ENCODE data around the gene HOXA13.

Gene HOXA13

GRCh38 chr7:27170426-27171324 lies 29.2 kb downstream of the HOXA13 start:
- DNase-seq (ENCODE audit: low spot score) = no peak

GRCh38 chr7:27169658-27170425 lies 30.0 kb downstream of the HOXA13 start:
- DNase-seq (ENCODE audit: low spot score) = peak; percentile 88

- DNase-seq (ENCODE audit: low spot score) = peak; percentile 86
Observed at GRCh38 chr7:27168265-27168947, 31.5 kb downstream of the HOXA13 start.

DNA sequence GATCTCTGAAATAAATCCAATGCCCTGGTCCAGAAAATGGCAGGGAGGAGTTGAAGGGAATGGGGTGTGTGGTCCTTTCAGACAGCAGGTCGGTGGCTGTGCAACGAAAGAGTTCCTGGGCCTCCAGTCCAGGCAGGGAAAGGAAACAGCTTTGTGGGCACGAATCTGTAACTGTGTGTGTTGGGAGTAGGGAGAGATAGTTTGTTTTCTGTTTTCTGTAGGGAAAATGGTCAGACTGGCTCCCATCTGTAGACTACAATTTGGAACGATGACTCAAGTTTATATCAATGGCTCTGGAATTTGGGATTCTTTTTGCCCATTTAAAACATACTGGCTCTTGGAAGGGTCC lies 32.0 kb downstream of the HOXA13 start:
- no peak for DNase-seq (ENCODE audit: low spot score)

- DNase-seq (ENCODE audit: low spot score) = no peak
Observed at GRCh38 chr7:27166531-27167505, 33.1 kb downstream of the HOXA13 start.

GRCh38 chr7:27165996-27166530 lies 33.8 kb downstream of the HOXA13 start:
- DNase-seq (ENCODE audit: low spot score) = no peak

DNA sequence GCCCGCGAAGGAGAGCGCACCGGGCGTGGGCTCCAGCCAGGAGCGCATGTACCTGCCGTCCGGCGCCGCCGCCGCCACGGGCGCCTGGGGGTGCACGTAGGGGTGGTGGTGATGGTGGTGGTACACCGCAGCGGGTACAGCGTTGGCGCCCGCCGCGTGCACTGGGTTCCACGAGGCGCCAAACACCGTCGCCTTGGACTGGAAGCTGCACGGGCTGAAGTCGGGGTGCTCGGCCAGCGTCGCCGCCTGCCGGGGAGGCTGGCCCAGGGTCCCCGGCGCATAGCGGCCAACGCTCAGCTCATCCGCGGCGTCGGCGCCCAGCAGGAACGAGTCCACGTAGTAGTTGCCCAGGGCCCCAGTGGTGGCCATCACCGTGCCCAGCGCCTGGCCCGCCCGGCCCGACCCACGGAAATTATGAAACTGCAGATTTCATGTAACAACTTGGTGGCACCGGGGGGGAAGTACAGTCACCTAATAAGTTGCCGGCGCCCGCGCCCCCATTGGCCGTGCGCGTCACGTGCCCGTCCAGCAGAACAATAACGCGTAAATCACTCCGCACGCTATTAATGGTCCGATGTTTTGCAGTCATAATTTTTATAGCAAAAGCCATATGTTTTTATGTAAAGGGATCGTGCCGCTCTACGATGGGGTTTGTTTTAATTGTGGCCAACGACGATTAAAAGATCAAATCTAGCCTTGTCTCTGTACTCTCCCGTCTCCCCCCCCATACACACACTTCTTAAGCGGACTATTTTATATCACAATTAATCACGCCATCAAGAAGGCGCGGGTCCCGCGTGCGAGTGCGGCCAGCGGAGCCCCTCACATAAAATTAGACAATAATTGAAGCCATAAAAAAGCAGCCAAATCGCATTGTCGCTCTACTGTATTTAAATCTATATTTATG lies 34.5 kb downstream of the HOXA13 start, which contains the start of gene HOXA9:
Gene HOXA9, minus strand, starts transcription at position 449 of the 907 bp plus-strand sequence. Its CDS starts 80 bp downstream, at position 369.
- DNase-seq (ENCODE audit: low spot score) = peak; percentile 91

DNA sequence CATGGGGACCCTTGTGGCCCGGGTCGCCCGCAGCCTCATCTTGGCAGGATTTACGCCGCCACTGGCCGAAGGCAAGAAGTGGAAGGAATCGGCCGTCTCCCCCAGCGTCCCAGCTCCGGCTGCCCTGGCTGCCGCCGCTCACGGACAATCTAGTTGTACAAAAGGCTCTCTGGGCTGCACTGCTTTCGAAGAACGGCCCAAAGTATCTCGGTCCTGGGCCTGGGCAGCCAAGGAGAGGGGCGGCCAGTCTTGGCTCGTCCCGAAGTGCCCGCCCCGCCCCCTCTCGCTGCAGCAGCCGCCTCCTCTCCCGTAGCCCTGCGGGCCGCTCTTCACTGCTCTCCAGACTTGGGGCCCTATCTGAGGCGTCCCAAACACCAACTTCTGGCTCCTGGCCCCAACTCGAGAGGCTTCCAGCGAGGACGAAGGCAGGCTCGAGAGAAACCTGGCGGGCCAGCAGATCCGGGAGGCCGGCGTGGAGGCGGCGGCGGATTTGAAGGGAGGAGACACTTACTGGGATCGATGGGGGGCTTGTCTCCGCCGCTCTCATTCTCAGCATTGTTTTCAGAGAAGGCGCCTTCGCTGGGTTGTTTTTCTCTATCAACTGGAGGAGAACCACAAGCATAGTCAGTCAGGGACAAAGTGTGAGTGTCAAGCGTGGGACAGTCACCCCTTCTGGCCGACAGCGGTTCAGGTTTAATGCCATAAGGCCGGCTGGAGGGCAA lies 35.4 kb downstream of the HOXA13 start:
- DNase-seq (ENCODE audit: low spot score) = no peak

- DNase-seq (ENCODE audit: low spot score) = no peak
Observed at GRCh38 chr7:27164045-27164366, 35.9 kb downstream of the HOXA13 start.

GRCh38 chr7:27163288-27164044 lies 36.4 kb downstream of the HOXA13 start:
- DNase-seq (ENCODE audit: low spot score) = no peak

- DNase-seq (ENCODE audit: low spot score) = no peak
Observed at GRCh38 chr7:27162561-27163287, 37.2 kb downstream of the HOXA13 start.

DNA sequence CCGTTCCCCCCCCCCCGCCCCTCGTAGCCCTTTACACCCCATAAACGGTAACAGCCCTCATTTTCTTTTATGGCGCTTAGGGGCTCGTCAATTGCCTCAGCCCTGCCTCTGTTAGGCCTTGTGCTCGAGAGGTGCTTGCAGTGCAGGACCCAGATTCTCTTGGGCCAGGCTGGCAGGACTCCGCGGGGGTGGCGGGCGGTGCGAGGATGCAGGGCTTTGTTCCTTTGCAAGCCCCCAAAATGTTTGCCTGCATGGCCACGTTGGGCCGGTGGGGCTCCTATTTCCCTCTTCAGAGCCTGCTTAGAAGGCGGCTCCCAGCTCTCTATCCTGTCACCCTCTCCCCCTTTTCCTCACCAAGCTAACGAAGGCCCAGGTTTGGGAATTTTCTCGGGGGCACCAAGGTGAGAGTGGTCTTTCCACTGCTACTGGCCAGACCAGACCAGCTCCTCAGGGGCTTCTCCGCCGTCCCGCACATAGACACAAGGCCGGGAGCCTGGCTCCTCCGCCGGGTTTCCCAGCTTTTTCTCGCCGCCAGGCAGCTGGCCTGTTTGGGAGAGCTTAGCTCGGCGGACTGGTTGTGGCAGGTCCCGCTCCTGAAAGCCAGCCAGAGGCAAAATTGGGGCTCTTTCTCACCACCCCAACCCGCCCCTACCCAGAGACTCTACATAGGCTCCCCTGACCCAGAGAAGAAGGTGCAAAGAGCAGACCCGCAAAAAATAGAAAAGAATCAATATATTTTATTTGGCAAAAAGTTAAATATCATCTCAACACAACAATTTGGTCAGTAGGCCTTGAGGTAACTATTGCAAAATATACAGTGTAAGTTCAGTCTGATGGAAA lies 38.0 kb downstream of the HOXA13 start:
- no peak for DNase-seq (ENCODE audit: low spot score)

DNA sequence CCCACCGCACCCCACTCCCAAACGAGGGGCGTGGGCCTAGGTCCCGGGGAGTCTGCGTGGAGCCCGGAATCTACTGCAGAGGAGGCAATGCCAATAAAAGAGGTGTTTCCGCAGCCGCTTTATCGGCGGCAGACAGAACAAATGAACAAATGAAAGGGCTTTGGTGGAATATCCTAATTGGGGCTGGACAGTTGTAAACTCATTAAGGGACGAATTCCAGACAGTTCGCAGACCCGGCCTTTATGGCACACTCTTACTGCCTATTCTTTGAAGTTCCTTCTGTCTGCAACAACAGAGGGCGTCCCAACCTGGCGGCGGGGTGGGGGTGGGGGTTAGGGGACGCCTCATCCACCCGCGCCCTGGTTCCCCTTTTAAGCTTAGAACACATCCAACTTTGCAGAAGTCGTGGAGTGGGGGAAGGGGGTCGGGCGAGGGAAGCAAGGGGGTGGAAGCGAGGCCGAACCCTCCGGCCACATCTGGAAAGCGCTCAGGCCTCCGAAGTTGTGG lies 38.6 kb downstream of the HOXA13 start:
- DNase-seq (ENCODE audit: low spot score) = peak; percentile 82

DNA sequence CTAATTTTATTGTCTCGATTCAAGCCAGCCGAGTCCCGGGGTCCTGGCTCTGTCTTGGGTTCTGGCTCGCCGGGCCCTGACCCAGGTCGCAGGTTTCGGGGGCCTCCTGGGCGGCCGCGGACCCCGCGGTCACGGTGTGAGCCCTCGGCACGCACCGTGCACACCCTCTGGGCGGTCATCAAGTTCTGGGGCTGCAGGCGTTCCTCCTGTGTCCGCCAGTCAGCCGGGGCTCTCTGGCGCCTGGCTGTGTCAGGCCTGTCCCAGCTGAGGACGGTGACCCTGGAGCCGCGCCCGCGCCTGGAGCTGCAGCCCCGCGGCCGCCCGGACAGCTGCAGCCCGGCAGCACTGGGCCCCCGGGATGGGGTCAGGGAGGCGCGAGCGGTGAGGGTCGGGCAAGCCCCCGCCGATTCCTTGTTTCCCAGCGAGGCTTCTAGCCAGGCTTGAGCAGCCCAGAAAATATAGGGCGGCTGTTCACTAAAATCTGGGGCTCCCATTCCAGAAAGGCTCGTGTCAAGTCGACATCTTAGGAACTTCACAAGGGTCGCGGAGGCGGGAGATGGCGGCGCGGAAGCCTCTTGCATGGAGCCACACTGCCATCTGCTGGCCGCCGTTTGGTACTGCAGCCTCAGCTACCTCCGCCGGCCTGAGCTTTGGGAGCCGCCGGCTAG lies 39.2 kb downstream of the HOXA13 start:
- peak; percentile 94 for DNase-seq (ENCODE audit: low spot score)

- DNase-seq (ENCODE audit: low spot score) = no peak
Observed at GRCh38 chr7:27160145-27160545, 39.7 kb downstream of the HOXA13 start.
